Hematopoietic multipotent progenitor cell (in vitro differentiated cells): ENCODE results near the gene IDH2. TPM values are rescaled to one million over a fixed set of nuclear protein-coding genes. Genes with fewer than 3 reads are reported as not detected.

Experiments used
- DNase-seq, 3 donors: peaks; one replicate each; pipeline ENCODE4 v3.0.0-alpha.2; 2011 to 2015; ENCODE audit warnings: low read depth in 2 of 3, low spot score in 2 of 3
- total RNA-seq: library from RNA; depleted of rRNA; stranded (reverse); fragments of >200 nt; gene quantifications from one replicate; pipeline ENCODE4 v1.2.3, GENCODE V29; 2012

IDH2 gene
- total RNA-seq, 1 donor: 174 TPM

DNA sequence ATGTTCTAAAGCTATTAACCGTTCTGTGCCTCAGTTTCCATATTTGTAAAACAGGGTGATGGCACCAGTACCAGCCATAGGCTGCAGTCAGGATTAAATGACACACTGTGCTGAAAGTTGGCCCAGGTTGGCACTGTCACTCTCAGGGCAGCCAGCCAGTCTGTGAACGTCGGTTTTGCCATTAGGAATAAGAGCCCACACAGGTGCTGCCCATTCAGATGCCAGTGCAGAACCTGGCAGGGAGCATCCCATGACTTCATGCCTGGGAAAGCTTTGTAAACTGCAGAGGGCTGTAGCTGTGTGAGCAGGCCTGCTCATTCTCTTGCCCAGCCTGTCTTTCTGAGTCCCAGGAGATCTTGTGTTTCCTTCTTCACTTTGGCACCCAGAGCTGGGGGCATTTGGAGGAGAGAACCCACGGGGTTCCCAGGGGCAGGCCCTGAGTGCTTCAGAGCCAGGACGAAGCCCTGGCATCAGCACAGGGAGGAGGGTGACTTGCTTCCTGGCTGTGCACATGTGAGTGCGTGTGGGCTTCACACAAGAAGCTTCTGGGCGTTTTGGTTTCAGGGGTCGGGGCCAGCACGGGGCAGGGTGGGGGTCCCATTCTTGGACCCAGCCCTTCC, 54.2 kb downstream of the IDH2 start:
- DNase-seq: no peak

DNA sequence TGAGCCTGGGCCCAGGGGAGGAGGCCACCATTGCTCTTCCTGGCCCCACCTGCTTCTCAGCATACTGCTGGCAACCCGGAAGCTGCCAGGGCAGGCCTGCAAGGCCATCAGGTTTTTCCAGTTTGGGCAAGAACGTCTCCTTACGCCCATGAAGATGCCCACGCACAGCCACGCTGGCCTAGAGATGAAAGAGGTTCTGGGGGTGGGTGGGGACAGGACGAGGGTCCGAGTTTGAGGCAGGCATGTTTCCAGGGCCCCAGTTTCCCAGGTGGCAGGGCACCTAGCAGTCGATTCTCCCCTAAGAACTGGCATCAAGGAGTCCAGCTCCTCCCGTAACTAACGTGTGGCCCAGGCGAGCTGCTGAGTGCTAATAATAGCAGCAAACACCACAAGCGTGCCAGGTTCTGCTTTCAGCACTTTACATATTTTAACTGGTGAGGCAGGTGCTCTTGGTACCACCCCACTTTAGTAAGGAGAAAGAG, 55.3 kb downstream of the IDH2 start:
- peak in 2 of 3 donors; percentile 32 to 56 for DNase-seq

DNA sequence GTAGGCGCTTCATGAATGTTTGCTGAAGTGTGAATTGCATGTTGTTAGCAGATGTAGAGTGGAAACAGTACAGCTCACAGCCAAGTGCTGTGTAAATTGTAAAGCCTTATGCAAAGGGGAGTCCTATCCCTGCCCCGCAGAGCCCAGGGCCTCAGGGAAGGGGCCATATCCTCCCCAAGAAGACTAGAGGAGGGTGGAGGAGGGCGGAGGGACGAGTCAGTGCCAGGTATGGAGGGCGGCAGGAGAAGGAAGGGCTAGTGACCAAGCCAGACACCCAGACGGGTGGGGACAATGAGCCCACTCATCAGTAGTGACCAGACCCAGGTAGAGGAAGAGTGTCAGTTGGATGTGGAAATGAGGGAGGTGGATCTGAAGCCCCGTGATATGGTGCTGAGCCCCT, 56.0 kb downstream of the IDH2 start:
- no peak for DNase-seq

DNA sequence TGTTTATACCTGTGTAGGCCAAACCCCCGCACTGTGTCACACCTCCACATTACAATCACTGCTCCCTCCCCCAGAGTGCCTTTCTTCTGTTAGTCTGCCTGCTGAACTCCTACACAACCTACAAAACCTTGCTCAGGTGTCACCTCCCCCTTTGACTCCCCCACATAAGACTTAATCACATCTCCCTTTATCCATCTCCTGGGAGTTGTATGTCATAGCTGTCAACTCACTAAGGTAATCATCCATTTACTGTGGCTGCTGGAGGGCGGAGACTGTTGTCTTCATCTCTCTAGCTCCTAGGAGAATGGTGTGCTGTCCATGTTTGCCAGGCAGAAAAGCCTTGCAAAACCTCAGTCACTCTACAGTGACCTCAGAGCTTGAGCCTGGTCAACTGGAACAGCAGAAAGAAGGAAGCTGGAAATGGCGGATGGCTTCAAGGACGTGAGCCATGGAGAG, 57.3 kb downstream of the IDH2 start:
- no peak for DNase-seq

DNA sequence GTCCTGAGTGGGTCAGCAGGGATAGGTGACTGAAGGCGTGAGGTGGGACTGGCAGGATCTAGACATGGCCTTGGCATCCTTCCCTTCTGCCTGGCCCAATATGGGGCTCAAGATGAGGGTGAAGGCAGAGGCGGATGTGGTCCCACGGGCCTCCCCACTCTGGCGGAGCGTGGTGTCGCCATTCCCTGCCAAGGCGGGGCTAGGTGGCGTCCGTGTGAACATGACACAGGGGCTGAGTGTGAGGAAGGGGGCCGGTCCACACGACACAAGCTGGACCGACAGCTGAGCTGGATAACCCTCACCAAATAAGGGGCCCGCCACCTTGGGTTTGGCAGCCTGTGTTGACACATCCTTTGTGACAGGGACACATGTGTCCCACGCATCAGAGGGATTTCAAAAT, 58.1 kb downstream of the IDH2 start:
- DNase-seq: no peak

DNA sequence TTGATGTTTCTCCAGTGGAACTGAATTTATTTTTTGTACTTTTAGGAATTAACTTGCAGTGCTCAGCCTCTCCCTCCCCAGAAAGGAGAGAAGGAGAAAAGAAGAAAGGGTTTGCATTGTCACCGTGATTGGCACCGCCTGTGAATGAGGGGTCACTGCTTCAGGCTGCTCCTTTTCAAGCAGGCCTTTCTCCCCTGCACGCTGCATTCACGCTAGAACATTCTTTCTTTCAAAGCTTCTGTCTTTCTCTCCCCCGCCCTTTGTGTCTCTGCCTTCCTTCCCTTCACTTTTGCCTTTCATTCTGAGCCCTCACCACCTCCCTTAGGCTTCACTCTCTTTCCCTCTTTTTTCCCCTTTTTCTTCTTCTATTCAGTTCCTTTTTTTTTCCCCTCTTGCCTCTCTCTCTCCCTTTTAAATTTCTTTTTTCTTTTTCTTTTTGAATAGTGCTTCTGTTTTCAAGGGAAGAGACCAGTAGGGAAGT, 58.7 kb downstream of the IDH2 start:
- no peak for DNase-seq

DNA sequence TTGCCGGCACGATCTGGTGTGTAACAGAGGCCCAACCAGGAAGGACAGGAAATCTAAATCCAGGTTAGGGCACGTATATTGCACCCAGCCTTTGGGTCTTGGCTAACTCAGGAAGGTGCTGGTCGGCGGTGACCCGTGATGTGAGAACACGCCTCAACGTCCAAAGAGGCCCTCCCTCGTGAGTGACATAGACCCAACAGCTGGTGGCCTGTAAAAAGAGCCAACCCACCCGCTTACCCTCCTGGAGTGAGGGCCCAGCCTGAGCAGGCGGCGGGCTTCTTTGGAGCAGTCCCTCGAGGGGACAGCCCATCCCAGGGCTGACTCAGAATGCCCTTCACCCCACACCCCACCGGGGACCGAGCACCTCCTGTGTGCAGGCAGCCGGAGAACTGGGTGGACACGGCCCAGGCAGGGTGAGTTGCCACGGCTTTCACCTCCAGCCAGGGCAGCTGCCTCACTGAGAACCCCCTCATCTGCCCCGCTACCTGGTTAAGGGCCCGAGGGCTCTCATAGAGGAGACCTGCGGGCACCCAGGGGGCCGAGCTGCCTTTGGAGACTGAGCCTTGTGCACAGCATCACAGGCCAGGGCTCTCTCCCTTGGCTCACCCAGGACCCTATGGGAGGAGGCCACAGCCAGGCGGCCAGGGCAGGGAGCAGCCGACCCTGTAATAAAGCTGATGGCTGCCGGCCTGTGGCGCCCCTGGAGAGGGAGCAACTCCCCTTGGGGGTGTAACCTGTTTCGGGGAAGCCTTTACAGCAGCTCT, 59.3 kb downstream of the IDH2 start:
- no peak for DNase-seq

DNA sequence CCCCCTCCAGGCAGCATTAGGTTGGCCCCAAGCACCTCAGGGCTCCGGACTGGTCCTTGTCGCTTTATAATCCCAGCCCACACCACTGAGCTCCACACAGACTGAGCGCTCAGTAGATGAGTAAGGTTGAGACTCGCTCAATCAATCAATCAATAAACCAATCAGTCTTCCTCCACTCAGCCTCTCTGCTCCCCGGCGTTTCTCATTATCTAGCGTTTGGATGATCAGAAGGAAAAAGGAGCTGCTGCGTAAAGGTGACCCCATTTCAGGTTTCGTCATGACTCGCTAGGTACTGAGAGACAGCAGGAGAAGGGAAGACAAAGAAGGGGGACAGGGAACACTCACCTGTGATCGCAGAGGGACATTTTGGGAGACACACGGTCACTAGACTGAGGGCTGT, 59.9 kb downstream of the IDH2 start:
- no peak for DNase-seq

DNA sequence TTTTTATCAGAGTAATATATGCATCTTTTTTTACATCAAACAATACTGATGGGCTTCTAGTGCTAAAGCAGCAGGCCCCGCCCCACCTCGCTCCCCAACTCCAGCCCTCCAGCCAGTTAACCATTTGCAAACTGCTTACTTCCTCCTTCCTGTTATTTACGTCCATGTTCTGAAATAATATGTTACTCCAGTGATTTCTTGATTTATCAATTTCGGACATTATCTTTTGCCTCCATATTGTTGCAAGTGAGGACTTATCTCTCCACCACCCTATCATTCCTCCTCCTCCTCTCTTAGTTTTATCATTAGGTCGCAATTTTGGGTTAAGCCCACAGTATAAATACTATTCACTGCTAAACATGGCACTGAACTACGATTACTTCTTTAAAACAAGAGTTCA, 61.6 kb downstream of the IDH2 start:
- no peak for DNase-seq

DNA sequence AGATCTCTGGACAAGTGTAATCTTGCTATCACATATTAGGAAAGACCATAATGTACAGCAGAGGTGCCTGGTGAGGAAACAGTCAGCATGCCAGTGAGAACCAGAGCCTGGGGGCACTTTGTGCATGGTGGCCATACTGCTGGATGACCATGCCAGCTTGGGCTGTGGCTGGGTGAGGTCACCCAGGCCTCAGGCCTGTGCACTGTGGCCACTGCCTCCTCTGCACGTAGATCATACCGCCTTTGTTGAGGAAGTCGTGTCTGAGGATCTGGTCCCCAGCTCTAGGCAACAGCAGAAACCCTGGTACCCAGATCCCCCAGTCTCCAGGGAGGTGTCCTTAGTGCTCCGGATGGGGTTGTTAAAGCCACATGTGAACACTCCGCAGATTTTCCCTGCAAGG, 62.3 kb downstream of the IDH2 start:
- no peak for DNase-seq

DNA sequence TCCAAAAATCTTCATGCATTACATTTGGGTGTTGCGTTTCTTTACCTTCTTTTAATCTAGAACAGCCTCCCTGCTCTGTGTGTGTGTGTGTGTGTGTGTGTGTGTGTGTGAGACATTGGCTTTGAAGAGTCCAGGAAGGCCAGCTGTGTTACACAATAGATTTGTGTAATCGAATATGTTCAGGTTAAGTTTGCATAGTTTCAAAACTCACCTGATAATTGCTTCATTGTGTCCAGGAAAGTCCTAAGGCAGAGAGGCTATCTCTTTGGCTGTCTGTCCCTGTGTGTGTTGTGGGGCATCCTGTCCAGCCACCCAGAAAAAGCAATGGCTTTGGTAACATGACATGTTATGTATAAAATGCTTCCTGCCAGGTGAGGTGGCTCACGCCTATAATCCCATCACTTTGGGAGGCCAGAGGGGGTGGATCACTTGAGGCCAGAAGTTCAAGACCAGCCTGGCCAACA, 63.6 kb downstream of the IDH2 start:
- DNase-seq: no peak

DNA sequence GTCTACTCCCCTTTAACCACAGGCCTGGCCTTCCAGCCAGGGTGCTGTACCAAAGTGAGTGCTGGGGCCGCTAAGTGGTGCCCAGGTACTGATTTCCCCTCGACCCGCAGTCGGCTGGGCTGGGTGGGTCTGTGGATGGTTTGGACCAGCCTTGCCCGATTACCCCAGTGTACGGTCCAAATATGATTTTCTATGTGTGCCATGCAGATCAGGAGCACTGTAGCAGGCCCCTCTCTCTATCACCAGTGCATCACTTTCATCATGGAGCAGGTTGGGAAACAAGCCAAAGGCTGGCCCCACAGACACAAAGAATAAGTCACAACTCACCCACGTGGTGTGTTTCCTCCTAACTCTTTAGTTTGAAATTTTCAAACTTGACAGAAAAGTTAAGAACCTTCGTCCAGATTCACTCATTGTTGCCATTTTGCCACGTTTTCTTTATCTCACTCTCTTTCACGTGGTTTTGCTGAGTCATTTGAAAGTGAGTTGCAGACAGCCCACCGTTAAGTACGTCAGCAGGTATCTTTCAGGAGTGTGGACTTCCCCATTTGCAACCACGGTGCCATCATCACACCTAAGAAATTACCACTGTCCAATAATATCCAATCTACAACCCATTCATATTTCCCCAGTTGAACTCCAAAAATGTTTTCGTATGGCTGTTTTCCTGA, 64.2 kb downstream of the IDH2 start:
- peak in 2 of 3 donors; percentile 76 to 87 for DNase-seq

DNA sequence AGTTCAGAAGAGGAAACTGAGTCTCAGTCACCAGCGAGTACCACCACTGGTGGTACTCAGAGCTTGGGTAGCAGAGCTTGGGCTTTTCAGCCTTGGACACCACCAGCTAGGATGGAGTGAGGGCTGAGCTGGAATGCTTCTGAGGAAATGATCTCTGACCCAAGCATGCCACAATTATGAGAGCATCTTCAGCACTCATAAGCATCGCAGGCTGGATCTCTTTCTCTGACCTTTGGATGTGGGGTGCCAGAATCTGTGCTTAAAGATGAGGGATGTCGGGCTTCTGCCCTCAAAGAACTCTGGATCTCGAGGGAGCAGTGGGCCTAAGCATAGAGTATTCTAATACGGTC, 64.8 kb downstream of the IDH2 start:
- DNase-seq: no peak

DNA sequence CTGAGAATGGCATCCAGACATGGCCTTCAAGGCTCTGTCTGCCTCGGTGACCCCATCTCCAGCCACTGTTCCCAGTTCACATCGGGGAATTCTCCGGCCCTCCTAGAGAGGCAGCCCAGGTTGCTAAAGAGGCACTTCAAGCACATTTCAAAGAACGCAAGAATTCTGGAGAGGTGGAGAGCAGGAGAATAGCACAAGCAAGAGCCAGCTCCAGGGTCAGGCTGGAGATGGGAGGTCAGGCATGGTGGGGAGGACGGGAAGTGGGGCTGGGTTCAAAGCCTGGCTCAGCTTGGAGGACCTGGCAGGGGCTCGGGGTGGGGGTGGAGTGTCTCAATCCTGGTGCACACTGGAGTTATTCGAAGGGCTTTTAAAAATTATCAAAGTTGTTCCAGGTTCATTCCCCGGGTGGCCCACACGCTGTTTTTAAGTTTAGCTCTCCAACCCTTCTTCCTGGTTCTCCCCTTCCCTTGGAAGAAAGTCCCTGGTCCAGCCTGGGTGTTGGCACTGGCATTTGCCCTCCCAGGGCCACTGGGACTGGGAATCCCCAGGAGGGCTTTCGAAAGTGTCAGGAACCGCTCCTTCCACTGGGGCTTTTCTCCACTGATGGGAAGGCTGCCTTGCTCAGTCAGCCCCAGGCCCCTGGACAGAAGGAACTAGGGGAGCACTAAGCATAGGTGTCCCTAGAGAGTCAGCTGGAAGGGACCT, 65.3 kb downstream of the IDH2 start:
- DNase-seq: no peak

DNA sequence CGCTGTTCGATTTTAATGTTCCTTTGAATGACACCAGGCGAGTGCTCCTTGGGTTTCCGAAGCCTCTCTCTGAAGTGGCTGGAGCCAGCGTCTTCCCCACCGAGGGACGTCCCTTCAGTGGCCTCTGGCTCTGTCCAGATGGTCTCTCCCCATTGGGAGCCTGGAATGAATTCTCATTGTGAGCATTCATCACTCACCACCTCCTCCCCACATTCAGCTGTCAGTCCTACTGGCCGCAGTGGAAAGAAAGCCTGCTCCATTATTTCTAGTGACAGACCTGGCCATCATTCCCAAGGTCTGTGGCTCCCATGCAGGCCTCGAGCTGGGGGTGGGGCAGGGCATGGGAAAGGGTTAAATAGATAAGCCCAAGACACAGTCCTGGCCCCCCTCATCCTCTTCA, 65.9 kb downstream of the IDH2 start:
- no peak for DNase-seq

DNA sequence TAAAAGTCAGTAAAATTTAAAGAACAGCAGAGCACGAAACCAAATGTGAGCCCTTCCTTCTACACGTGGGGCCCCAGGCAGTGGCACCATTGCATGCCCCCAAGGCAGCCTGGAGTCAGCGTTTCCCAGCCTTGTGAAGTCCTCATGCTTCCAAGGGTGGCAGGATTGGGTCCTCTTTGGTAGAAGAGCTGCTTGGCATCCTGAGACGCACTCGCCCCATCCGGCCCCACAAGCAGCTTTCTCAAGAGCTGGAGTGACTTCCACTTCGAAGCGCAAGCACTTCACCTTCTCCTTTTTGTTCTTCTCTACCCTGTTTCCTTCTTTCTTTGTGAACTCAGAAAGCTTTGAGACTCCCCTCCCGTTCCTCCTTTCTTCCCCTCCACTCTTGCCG, 66.4 kb downstream of the IDH2 start:
- peak in 1 of 3 donors; percentile 62 for DNase-seq

DNA sequence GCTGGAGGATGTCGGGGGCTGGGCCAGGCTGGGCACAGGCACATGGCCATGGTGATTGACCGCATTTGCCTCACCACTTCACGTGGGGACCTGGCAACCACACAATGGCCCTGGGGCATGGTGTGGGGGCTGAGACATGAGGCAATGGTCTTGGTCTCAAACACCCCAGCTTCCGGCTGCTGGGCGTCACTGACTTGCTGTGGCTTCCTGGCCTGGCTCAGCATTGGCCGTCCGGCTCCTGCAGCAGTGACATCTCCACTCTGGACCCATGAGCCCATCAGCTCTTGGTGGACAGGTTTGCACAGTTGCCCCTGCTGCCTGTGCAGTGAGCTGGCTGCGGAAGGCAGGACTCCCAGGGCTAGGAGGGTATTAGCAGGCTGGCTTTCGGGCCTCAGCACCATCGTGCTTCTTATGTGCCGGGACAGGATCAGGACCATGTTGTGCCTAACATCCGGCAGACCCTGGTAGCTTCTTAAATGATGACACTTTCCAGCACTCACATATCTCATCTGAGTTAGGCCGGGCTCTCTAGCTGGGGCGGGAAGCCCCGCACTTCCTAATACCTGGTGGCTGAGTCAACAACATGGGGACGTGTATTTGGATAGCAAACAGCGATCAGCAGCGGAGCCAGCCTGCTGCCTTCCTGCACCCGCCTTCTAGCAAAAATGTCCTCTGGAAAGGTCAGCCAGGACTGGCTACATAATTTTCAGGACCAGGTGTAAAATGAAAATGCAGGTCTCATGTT, 67.0 kb downstream of the IDH2 start:
- peak in 1 of 3 donors; percentile 78 for DNase-seq

DNA sequence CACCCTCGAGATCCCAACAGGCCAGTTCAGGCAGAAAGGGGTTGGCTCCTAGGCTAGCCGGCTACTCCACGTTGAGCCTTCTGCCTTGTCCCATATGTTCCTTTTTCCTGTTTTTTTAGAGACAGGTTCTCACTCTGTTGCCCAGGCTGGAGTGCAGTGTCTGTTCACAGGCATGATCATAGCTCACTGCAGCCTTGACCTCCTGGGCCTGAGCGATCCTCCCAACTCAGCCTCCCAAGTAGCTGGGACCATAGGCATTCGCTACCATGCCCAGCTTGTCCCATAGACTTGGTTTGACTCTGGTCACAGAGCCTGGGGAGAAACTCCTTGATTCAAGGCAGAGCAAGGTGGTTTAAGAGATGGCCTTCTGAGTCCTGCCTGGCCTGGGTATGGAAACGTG, 68.8 kb downstream of the IDH2 start:
- no peak for DNase-seq
